Common myeloid progenitor, CD34-positive (primary cell): ENCODE results near the gene IQCN.

Experiments
- CTCF ChIA-PET: fragments of 350-600 bp; sonication (Branson Sonifier 250); formaldehyde crosslinking; loops from one replicate; lab custom pipeline; 2021; ENCODE audit warnings: antibody characterized with exemption; lab: Charles Lee
- POLR2A ChIA-PET: fragments of 350-600 bp; sonication (Branson Sonifier 250); formaldehyde crosslinking; loops from one replicate; lab custom pipeline; 2021; ENCODE audit warnings: antibody characterized with exemption; lab: Charles Lee
- DNase-seq, 3 donors: peaks; one replicate each; pipeline versions ENCODE4 v3.0.0 to v3.0.0-alpha.2; 2013
- H3K27ac ChIP-seq, 2 experiments: 1 replicate in 1 of 2; 2 replicates in 1 of 2; pipeline ENCODE4 v1.7.0; 2013; ENCODE audit warnings: inconsistent platforms in 2 of 2, low read length in 2 of 2, mild to moderate bottlenecking in 2 of 2, low read depth in 1 of 2, moderate library complexity in 1 of 2; ENCODE audit not compliant: severe bottlenecking in 2 of 2, insufficient read depth in 1 of 2, poor library complexity in 1 of 2
- H3K27me3 ChIP-seq, 5 experiments: replicated peaks in 2 of 5; 1 replicate in 3 of 5; 2 replicates in 2 of 5; pipeline versions ENCODE4 v1.6.1 to v1.7.0; 2013; ENCODE audit warnings: low read length in 4 of 5, mild to moderate bottlenecking in 2 of 5, moderate library complexity in 2 of 5, inconsistent platforms in 1 of 5; ENCODE audit not compliant: insufficient read depth in 5 of 5, control insufficient read depth in 4 of 5
- H3K36me3 ChIP-seq, 4 experiments: 1 replicate in 2 of 4; 2 replicates in 2 of 4; pipeline versions ENCODE4 v1.6.1 to v1.7.0; 2013; ENCODE audit warnings: low read length in 3 of 4, control low read depth in 1 of 4, mild to moderate bottlenecking in 1 of 4; ENCODE audit not compliant: control insufficient read depth in 4 of 4, insufficient read depth in 4 of 4
- H3K4me1 ChIP-seq, 4 experiments: 1 replicate in 3 of 4; 2 replicates in 1 of 4; pipeline versions ENCODE4 v1.6.1 to v1.7.1; 2013; ENCODE audit warnings: low read length in 3 of 4, mild to moderate bottlenecking in 3 of 4, control low read depth in 1 of 4, inconsistent platforms in 1 of 4, moderate library complexity in 1 of 4; ENCODE audit not compliant: control insufficient read depth in 4 of 4, insufficient read depth in 4 of 4; ENCODE audit errors: control extremely low read depth in 1 of 4
- H3K4me3 ChIP-seq, 7 experiments: 1 replicate in 4 of 7; 2 replicates in 3 of 7; pipeline versions ENCODE4 v1.5.1 to v1.7.0; 2013; ENCODE audit warnings: mild to moderate bottlenecking in 7 of 7, low read length in 6 of 7, moderate library complexity in 6 of 7, inconsistent platforms in 2 of 7, low read depth in 2 of 7, control low read depth in 1 of 7; ENCODE audit not compliant: insufficient read depth in 4 of 7, control insufficient read depth in 1 of 7; ENCODE audit errors: extremely low read depth in 1 of 7
- H3K9me3 ChIP-seq, 5 experiments: 1 replicate in 4 of 5; 2 replicates in 1 of 5; pipeline versions ENCODE4 v1.6.1 to v1.7.1; 2013; ENCODE audit warnings: low read length in 4 of 5, mild to moderate bottlenecking in 2 of 5, inconsistent platforms in 1 of 5, low read depth in 1 of 5, moderate library complexity in 1 of 5; ENCODE audit not compliant: control insufficient read depth in 4 of 5, insufficient read depth in 2 of 5; ENCODE audit errors: control extremely low read depth in 1 of 5
- WGBS: methylation state at CpG from one replicate; pipeline ENCODE4 v1.1.5; 2013; ENCODE audit not compliant: insufficient coverage; 5-methylcytosine and 5-hydroxymethylcytosine counted together

Gene IQCN

GRCh38 chr19:18265582-18265981, 8.7 kb downstream of the IQCN start:
- POLR2A ChIA-PET, result no interaction called here
- Histone ChIP-seq H3K9me3 (no peaks in the 10 kb centered on the region), H3K4me3 (no peak overlapping the region), H3K27ac (no peak overlapping the region), H3K4me1 (no peaks in the 10 kb centered on the region), H3K27me3 (no peaks in the 10 kb centered on the region), H3K36me3 (peaks cover 2 to 59% (median 16%) of the 10 kb centered on the region in 4 experiments)
- CTCF ChIA-PET, result interaction anchor here (0.6 to 2.2 kb wide), 3 partner anchors 10 to 214 kb away, joined by 3 to 7 read pairs (median 3); a partner anchor contains a TSS
- 94% methylated on average over 7 of the region's 7 CpGs for WGBS
- DNase-seq, result no peak

GRCh38 chr19:18264971-18265540, 9.2 kb downstream of the IQCN start:
- 87% methylated on average over 23 of the region's 23 CpGs for WGBS
- DNase-seq, result no peak
- Histone ChIP-seq H3K27me3 (no peaks in the 10 kb centered on the region), H3K4me1 (no peaks in the 10 kb centered on the region), H3K9me3 (no peaks in the 10 kb centered on the region), H3K36me3 (peaks cover 2 to 59% (median 16%) of the 10 kb centered on the region in 4 experiments), H3K4me3 (no peak overlapping the region), H3K27ac (no peak overlapping the region)
- ChIA-PET CTCF (interaction anchor here (0.6 to 2.2 kb wide), 3 partner anchors 10 to 215 kb away, joined by 3 to 7 read pairs (median 3); a partner anchor contains a TSS), POLR2A (no interaction called here)

- ChIA-PET POLR2A (no interaction called here), CTCF (interaction anchor here (1.8 to 2.2 kb wide), 2 partner anchors 12 to 65 kb away, joined by 6 to 7 read pairs; no protein-coding TSS in a partner anchor)
- Histone ChIP-seq H3K9me3 (no peaks in the 10 kb centered on the region), H3K4me3 (no peak overlapping the region), H3K36me3 (peaks cover 2 to 57% (median 16%) of the 10 kb centered on the region in 4 experiments), H3K4me1 (no peaks in the 10 kb centered on the region), H3K27ac (no peak overlapping the region), H3K27me3 (no peaks in the 10 kb centered on the region)
- no peak for DNase-seq
- WGBS, result 98% methylated on average over 23 of the region's 23 CpGs
Observed at GRCh38 chr19:18264137-18264854, 10.0 kb downstream of the IQCN start.

- 95% methylated on average over 14 of the region's 16 CpGs for WGBS
- H3K27ac ChIP-seq, result no peak overlapping the region
- no peaks in the 10 kb centered on the region for H3K27me3 ChIP-seq
- H3K36me3 ChIP-seq, result peaks cover 2 to 52% (median 16%) of the 10 kb centered on the region in 4 experiments
- H3K4me1 ChIP-seq, result no peaks in the 10 kb centered on the region
- no peak overlapping the region for H3K4me3 ChIP-seq
- POLR2A ChIA-PET, result no interaction called here
- CTCF ChIA-PET, result interaction anchor here (0.6 to 2.6 kb wide), 4 partner anchors 11 to 65 kb away, joined by 3 to 13 read pairs (median 6); no protein-coding TSS in a partner anchor
- no peaks in the 10 kb centered on the region for H3K9me3 ChIP-seq
- peak in 1 of 3 donors; percentile 12 for DNase-seq
Observed at GRCh38 chr19:18263324-18264136, 10.7 kb downstream of the IQCN start.

GRCh38 chr19:18262917-18263316, 11.3 kb downstream of the IQCN start:
- Histone ChIP-seq H3K36me3 (peaks cover 2 to 51% (median 15%) of the 10 kb centered on the region in 4 experiments), H3K4me3 (no peak overlapping the region), H3K27ac (no peak overlapping the region), H3K27me3 (no peaks in the 10 kb centered on the region), H3K4me1 (no peaks in the 10 kb centered on the region), H3K9me3 (no peaks in the 10 kb centered on the region)
- ChIA-PET POLR2A (no interaction called here), CTCF (interaction anchor here (0.6 to 2.6 kb wide), 3 partner anchors 10 to 66 kb away, joined by 3 to 13 read pairs (median 6); no protein-coding TSS in a partner anchor)
- DNase-seq, result no peak
- 98% methylated on average over 10 of the region's 10 CpGs for WGBS

- POLR2A ChIA-PET, result interaction anchor here (0.7 kb wide), 1 partner anchor 238 kb away, joined by 3 read pairs; no protein-coding TSS in a partner anchor
- Histone ChIP-seq H3K4me1 (no peaks in the 10 kb centered on the region), H3K36me3 (peaks cover 2 to 53% (median 12%) of the 10 kb centered on the region in 4 experiments), H3K4me3 (no peak overlapping the region), H3K27ac (no peak overlapping the region), H3K9me3 (no peaks in the 10 kb centered on the region), H3K27me3 (no peaks in the 10 kb centered on the region)
- CTCF ChIA-PET, result interaction anchor here (0.6 to 2.6 kb wide), 5 partner anchors 10 to 96 kb away, joined by 3 to 13 read pairs (median 3); partner anchors contain the start of gene IFI30
- no peak for DNase-seq
Observed at GRCh38 chr19:18262144-18262543, 12.1 kb downstream of the IQCN start.
